Measurements from ENCODE around the gene PYCR2. TPM values are rescaled to one million over a fixed set of nuclear protein-coding genes. Genes with fewer than 3 reads are reported as not detected.
A peak's percentile ranks its signal among the peaks of the same experiment; 100 is the strongest.

The PYCR2 gene
- total and polyA plus RNA-seq, 2 experiments from 2014 or later = 45.1 to 75.9 TPM

DNA sequence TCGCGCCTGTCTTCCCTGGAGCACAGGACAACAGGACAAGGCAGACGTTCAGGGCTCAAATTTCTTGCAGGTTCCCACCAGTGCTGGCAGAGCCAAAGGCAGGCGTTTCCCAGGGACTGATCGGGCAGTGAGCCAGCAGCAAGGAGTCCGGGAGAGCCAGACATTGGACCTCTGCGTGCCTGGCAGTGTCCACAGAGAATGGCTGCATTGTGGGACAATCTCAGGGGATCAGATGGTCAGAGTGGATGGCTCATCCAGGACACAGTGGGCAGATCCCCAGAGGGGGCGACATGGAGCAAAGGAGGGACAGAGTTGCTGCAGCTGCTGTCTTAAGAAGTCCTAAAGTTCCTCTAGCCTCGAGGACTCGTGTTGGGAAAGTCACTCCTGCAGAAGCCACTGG is 46.5 kb downstream of the PYCR2 start:
- TF ChIP-seq CTCF (IDR thresholded peaks at IDR 0.05; ENCODE audit: low read depth, low read length) = peak; percentile 47
- Histone ChIP-seq H3K27me3 (no peaks in the 10 kb centered on the region), H3K27ac (no peak overlapping the region), H3K4me1 (ENCODE audit: low read depth) (no peaks in the 10 kb centered on the region), H3K4me3 (no peak overlapping the region), H3K9me3 (ENCODE audit: low read depth) (no peaks in the 10 kb centered on the region), H3K36me3 (no peaks in the 10 kb centered on the region)
- peak; percentile 38 to 47 for DNase-seq (ENCODE audit: low read depth in 1 of 2, low spot score in 1 of 2)

- no peak for DNase-seq (ENCODE audit: low read depth in 1 of 2, low spot score in 1 of 2)
- Histone ChIP-seq H3K9me3 (ENCODE audit: low read depth) (no peaks in the 10 kb centered on the region), H3K27ac (no peak overlapping the region), H3K4me3 (no peak overlapping the region), H3K36me3 (no peaks in the 10 kb centered on the region), H3K27me3 (no peaks in the 10 kb centered on the region), H3K4me1 (ENCODE audit: low read depth) (no peaks in the 10 kb centered on the region)
- no peak for TF ChIP-seq CTCF (IDR thresholded peaks at IDR 0.05; ENCODE audit: low read depth, low read length)
Observed at GRCh38 chr1:225876900-225877510, 47.0 kb downstream of the PYCR2 start.

DNA sequence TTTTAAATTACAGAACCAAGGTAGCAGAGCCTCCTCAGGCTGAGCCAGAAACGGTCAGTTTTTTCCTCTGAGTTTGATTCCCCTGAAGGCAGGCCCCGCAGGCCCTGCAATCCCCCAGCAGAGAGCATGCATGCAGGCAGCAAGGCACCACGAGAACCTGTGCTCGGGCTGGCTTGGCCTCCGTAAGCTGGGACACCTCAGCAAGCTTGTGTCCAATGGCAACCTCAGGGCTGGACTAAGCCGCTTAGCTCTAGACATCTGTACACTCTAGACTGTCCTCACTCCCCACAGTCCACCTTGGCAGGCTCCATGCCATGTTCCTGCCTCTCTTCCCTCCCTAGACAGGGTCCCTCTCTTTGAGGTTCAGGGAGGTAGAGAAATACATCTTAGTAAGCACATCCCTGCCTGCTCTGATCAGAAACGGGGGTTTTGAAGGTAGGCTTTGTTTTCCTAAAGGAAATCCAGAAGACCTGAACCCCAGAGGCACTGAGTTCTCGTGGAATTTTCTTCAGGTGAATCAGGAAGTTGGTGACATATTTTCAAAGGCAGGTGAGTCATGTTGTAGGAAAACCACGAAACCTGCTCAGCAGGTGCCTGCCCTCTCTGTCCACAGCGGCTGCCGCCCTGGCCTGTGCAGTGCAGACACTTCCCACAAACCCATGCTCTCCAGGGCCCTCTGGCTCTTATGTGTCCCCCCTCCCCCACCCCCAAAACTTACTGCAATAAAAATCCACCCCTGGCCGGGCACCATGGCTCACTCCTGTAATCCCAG is 48.8 kb downstream of the PYCR2 start:
- no peak overlapping the region for H3K27ac ChIP-seq
- no peaks in the 10 kb centered on the region for H3K27me3 ChIP-seq
- H3K9me3 ChIP-seq (ENCODE audit: low read depth) = no peaks in the 10 kb centered on the region
- H3K36me3 ChIP-seq = peaks cover 8% of the 10 kb centered on the region
- no peak for TF ChIP-seq CTCF (IDR thresholded peaks at IDR 0.05; ENCODE audit: low read depth, low read length)
- H3K4me1 ChIP-seq (ENCODE audit: low read depth) = no peaks in the 10 kb centered on the region
- no peak overlapping the region for H3K4me3 ChIP-seq
- no peak for DNase-seq (ENCODE audit: low read depth in 1 of 2, low spot score in 1 of 2)

- no peaks in the 10 kb centered on the region for H3K4me1 ChIP-seq (ENCODE audit: low read depth)
- DNase-seq (ENCODE audit: low read depth in 1 of 2, low spot score in 1 of 2) = no peak
- no peaks in the 10 kb centered on the region for H3K9me3 ChIP-seq (ENCODE audit: low read depth)
- H3K36me3 ChIP-seq = peaks cover 8% of the 10 kb centered on the region
- no peak overlapping the region for H3K4me3 ChIP-seq
- TF ChIP-seq CTCF (IDR thresholded peaks at IDR 0.05; ENCODE audit: low read depth, low read length) = no peak
- no peaks in the 10 kb centered on the region for H3K27me3 ChIP-seq
- no peak overlapping the region for H3K27ac ChIP-seq
Observed at GRCh38 chr1:225874431-225874830, 49.6 kb downstream of the PYCR2 start.

GRCh38 chr1:225873281-225873850 is 50.7 kb downstream of the PYCR2 start:
- TF ChIP-seq CTCF (IDR thresholded peaks at IDR 0.05; ENCODE audit: low read depth, low read length) = no peak
- peaks cover 8% of the 10 kb centered on the region for H3K36me3 ChIP-seq
- H3K4me3 ChIP-seq = no peak overlapping the region
- no peak overlapping the region for H3K27ac ChIP-seq
- no peaks in the 10 kb centered on the region for H3K4me1 ChIP-seq (ENCODE audit: low read depth)
- no peak for DNase-seq (ENCODE audit: low read depth in 1 of 2, low spot score in 1 of 2)
- H3K9me3 ChIP-seq (ENCODE audit: low read depth) = no peaks in the 10 kb centered on the region
- H3K27me3 ChIP-seq = no peaks in the 10 kb centered on the region
